ENCODE results near the gene RBMY1A1.
"Not testable (repeated sequence)": the region's sequence is repeated elsewhere in the genome, so short reads cannot be mapped to it uniquely, and the experiment has no call there.

Gene RBMY1A1

GRCh38 chrY:21534579-21534978, at the start of gene RBMY1A1:
RBMY1A1 (plus strand) TSS chrY:21534879; CDS start chrY:21536892, 2,013 bp downstream.
- not testable (repeated sequence) for DNase-seq

GRCh38 chrY:21511038-21511437, 23.6 kb upstream of the RBMY1A1 start, which contains the start of gene RBMY1B:
RBMY1B (plus strand) TSS chrY:21511338; CDS start chrY:21513351, 2,013 bp downstream.
- not testable (repeated sequence) for DNase-seq

- not testable (repeated sequence) for DNase-seq
Measured at GRCh38 chrY:21559316-21559984, 24.8 kb downstream of the RBMY1A1 start.

GRCh38 chrY:21585449-21585848, 50.8 kb downstream of the RBMY1A1 start:
- no peak for DNase-seq

GRCh38 chrY:21586454-21586853, 51.8 kb downstream of the RBMY1A1 start:
- not testable (repeated sequence) for DNase-seq

GRCh38 chrY:21592059-21592458, 57.4 kb downstream of the RBMY1A1 start:
- DNase-seq = no peak

GRCh38 chrY:21596287-21596686, 61.6 kb downstream of the RBMY1A1 start:
- DNase-seq = not testable (repeated sequence)
